Dedifferentiated amniotic fluid mesenchymal stem cell (primary cell): ENCODE measurements around the gene ANK3.

Experiments used
- DNase-seq: peaks from one replicate; pipeline ENCODE4 v3.0.0-alpha.2; 2016; ENCODE audit errors: extremely low spot score

ANK3 gene

GRCh38 chr10:60377955-60378354 lies 11.7 kb downstream of the ANK3 start:
- no peak for DNase-seq

GRCh38 chr10:60377042-60377352 lies 12.7 kb downstream of the ANK3 start:
- DNase-seq, result no peak

GRCh38 chr10:60376221-60377041 lies 13.2 kb downstream of the ANK3 start:
- no peak for DNase-seq

DNA sequence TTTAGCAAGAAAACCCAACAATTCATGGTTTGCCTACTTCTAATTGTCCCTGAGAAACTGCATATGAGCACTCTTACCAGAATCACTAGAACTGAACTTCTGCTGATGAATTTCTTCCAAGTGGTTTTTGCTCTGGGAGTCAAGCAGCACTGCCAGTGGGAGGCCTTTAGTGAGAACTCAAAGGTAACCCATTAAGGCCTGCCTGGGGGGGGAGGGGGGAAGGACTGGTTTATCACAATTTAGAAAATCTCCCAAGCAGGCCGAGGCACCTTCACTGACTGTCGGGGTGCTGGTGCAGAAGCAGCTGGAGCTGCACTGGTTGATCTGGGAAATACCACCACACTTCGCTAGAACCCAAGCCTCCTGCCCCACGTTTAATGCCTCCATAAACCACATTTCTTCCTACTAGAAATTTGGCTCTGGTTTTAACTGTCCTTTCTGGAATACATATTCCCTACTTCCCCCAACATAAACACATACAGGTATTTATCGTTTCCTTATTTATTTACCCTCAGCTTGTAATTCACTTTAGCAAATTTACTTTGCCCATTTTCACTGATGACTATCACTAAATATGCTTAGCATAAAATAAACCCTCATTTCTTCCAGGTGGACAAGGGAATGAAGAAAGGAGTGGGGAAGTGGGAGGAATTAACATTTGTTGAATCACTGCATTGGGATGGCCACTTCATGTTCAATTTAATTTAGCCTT lies 14.2 kb downstream of the ANK3 start:
- no peak for DNase-seq

DNA sequence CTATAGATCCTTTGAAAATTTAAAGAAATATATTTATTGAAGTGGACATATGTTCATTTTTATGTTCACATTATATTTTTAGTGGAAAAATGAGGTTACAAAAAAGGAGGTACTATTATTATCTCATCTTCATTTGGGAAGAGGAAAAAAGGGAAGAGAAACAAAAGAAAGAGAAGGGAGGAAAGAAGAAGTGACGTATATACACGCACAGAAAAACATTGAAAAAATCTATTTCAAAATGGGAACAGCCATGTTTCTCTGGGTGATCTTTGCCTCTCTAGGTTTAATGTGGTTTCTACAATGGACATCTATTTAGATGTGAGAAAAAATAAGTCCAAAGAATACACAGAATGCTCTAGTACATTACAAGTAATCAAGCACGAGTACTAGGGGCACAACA lies 14.8 kb downstream of the ANK3 start:
- no peak for DNase-seq

- DNase-seq, result no peak
Measured at GRCh38 chr10:60372436-60372835, 17.2 kb downstream of the ANK3 start.

DNA sequence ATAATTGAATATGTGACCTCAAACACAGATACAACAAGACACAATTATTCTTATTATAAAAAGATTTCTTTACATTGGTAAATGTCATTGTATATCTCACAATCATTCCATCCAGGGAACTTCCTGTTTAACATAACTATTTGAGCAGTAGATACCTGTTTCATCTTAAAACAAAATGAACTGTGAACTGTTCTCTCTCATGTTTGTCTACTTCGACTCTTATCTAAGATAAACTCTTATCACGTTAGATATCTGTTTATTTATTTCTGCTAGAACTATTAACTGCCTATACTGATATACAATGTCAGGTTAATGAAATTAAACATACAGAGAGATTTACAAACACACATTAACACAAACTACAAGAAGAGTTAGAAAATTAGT lies 20.1 kb downstream of the ANK3 start:
- no peak for DNase-seq

DNA sequence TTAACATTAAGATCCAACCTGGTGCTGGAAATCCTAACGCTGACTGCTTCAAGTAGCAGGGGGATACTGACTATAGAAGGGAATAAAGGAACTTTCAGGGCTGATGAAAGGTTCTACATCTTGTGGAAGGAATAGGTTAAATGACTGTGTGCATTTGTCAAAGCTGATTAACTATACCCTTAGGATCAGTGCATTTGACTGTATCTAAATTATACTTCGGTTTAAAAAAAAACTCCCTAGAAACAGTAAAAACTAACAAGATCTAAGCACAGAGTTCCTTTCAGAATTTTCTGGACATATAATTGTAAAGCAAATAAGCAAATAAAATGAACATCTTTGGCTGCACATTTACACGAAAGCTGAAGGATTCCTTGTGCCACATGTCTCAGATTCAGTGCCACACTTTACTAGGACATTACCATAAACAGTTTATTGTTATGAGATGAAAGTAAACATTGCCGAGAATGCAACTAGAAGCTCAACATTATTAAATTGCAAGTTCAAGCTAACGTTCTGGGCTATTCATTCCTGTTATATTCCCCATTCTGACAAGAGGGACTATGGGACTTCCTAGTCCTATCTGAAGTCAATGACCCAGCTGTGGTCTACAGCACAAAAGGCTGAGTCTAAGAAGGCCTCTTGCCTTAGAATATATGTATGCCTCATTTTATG lies 20.7 kb downstream of the ANK3 start:
- DNase-seq, result no peak

DNA sequence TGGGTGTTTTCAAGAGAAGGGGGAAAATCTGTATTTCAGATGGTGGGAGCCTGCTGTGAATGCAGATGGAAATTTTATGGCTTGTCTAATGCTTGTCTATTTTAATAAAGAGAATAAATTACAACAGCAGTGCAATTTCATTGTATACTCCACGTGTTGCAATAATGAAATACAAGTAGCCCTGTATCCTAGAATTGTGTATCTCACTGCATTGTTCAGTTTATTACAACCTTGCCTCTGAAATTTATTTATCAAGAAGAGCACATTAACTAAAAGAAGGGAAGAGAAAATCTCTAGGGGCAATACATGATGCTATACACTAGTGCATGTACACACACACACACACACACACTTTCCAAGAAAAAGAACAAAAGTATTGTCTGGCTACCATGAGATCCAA lies 21.8 kb downstream of the ANK3 start:
- no peak for DNase-seq

DNA sequence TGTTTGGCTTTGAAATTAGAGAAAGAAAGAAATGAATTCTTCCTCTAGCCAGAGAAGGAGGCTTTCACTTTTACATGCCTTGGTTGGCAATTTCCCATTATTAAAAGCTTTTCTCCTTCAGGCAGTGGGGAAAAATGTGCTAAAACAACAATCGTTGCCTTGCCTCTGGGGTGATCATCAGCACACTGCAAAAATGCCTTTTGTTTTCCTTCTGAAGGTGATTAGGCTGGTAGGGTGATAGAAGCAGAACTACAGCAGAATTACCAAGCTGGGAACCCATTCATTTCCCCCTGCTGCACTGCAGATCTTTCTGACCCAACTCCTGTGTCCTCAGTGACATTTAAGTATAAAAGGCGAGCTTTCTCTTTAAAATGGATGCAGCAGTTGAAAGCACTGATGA lies 22.2 kb downstream of the ANK3 start:
- DNase-seq, result peak; percentile 28

GRCh38 chr10:60367024-60367423 lies 22.7 kb downstream of the ANK3 start:
- DNase-seq, result no peak

- no peak for DNase-seq
Measured at GRCh38 chr10:60363187-60363586, 26.5 kb downstream of the ANK3 start.

- DNase-seq, result no peak
Measured at GRCh38 chr10:60362461-60362860, 27.2 kb downstream of the ANK3 start.

- no peak for DNase-seq
Measured at GRCh38 chr10:60359066-60359465, 30.6 kb downstream of the ANK3 start.

DNA sequence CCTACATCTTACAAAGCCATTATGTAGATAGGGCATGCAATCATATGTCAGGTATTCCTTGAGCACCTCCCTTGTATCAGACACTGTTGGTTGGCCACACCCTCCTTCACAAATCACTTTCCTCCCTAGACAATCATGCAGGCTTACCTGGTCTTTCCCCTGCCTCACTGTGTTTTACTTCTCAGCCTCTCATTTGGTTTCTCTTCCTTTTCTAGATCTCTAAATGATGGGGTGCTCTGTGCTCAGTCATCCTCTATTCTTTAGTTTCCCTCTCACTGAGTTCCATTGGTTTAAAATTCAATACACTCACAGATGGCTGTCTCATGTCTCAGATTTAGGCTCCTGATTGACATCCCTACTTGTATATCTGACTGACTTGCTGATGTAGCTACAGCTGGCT lies 31.4 kb downstream of the ANK3 start:
- DNase-seq, result no peak

DNA sequence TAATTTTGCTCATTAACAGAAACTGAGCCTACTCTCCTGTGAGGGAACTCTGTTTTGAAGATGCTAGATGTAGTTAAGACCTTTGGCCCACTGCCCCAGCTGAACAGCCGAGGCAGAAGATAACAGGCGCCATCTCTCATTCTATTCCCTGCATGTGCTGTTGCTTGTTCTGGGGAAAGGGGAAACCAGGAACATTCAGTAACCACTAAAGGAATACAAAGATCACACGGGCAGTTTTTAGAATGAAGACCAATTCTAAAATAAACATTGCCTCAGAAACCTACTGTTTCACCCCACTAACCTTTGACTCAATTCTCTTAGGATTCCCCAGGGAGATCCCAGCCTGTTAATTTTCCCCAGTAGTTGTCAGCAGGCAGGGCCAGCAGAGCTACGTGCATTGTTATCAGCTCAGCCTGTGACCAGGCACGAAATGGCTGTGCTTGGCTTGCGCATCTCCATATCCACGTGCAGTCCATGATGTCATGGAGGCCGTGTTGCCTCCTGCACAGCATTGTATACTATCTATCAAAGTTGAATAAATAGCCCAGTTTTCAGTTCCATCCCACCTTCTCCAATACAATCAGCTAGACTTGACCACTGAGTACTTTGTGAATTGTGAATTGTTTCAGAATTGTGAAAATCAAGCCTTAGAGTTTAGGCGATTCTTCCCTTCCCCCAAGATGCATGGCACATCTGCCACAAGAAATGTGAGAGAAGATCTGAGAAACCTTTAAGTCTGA lies 36.0 kb downstream of the ANK3 start:
- no peak for DNase-seq

- DNase-seq, result no peak
Measured at GRCh38 chr10:60352105-60352504, 37.6 kb downstream of the ANK3 start.

- no peak for DNase-seq
Measured at GRCh38 chr10:60351191-60351853, 38.4 kb downstream of the ANK3 start.

- no peak for DNase-seq
Measured at GRCh38 chr10:60350400-60350799, 39.3 kb downstream of the ANK3 start.

GRCh38 chr10:60349426-60349825 lies 40.2 kb downstream of the ANK3 start:
- no peak for DNase-seq

GRCh38 chr10:60348982-60349381 lies 40.7 kb downstream of the ANK3 start:
- no peak for DNase-seq

DNA sequence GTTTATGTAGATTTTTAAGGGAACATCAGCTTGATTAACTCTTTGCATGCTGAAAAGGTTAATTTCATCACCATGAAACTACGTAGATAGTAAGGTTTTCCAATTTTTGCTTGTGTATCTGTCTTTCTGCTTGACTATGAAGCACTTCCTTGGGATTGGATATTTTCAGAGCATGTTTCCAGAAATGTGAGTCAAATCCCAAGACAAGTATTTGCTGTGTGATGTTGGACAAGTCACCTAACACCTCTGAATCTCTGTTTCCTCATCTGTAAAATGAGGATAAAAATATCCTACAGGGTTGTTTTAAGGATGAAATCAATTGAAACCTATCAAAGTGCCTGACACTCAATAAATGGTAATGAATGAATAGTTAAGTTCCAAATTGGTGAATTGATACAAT lies 42.4 kb downstream of the ANK3 start:
- no peak for DNase-seq
